Peyer's patch (tissue), 4 donors: ENCODE results near the gene COLEC11. TPM values are rescaled to one million over a fixed set of nuclear protein-coding genes. Genes with fewer than 3 reads are reported as not detected.
A peak's percentile ranks its signal among the peaks of the same experiment; 100 is the strongest.

Experiments
- DNase-seq, 3 donors: peaks; one replicate each; pipeline ENCODE4 v3.0.0-alpha.2; 2017 to 2019
- H3K27ac ChIP-seq, 4 donors: fragments of 200-600 bp; sonication (generic); one replicate each; pipeline ENCODE4 v1.5.1; 2016 to 2019
- H3K27me3 ChIP-seq, 2 donors: fragments of 200-600 bp; sonication (generic); one replicate each; pipeline ENCODE4 v1.5.1; 2019
- H3K36me3 ChIP-seq, 3 donors: fragments of 200-600 bp; sonication (generic); one replicate each; pipeline ENCODE4 v1.5.1; 2016 to 2019
- H3K4me1 ChIP-seq, 4 donors: fragments of 200-600 bp; sonication (generic); one replicate each; pipeline ENCODE4 v1.5.1; 2016 to 2019
- H3K4me3 ChIP-seq, 4 donors: fragments of 200-600 bp; sonication (generic); 1 replicate in 3 of 4; 2 replicates in 1 of 4; pipeline ENCODE4 v1.5.1; 2016 to 2019; ENCODE audit warnings: mild to moderate bottlenecking in 1 of 4
- H3K9me3 ChIP-seq, 4 donors: fragments of 200-600 bp; sonication (generic); one replicate each; pipeline ENCODE4 v1.5.1; 2016 to 2019; ENCODE audit warnings: mild to moderate bottlenecking in 1 of 4
- POLR2A ChIP-seq, 2 donors: fragments of 450-650 bp; IDR thresholded peaks; one replicate each; pipeline ENCODE4 v1.5.1; 2017; ENCODE audit warnings: antibody characterized with exemption in 2 of 2, mild to moderate bottlenecking in 2 of 2, moderate library complexity in 2 of 2
- total RNA-seq, 4 donors: library from RNA; depleted of rRNA; stranded (reverse); fragments of >200 nt; gene quantifications; one replicate each; pipeline ENCODE4 v1.1.0, GENCODE V29; 2016
- TF ChIP-seq, protein P1 (sequence below), 6 experiments: fragments of 450-650 bp in 4 of 6; fragments of 200-600 bp in 2 of 6; sonication (generic) in 1 of 6; IDR thresholded peaks; one replicate each; pipeline ENCODE4 v1.5.1; 2017 to 2019; ENCODE audit warnings: antibody characterized with exemption in 6 of 6, mild to moderate bottlenecking in 3 of 6, moderate library complexity in 1 of 6

COLEC11 gene
- 1 to 10 TPM in 2 of 4 donors, under 1 TPM in 1, not detected in 1; 0.70 to 5.8 (median 1.1) TPM for total RNA-seq

DNA sequence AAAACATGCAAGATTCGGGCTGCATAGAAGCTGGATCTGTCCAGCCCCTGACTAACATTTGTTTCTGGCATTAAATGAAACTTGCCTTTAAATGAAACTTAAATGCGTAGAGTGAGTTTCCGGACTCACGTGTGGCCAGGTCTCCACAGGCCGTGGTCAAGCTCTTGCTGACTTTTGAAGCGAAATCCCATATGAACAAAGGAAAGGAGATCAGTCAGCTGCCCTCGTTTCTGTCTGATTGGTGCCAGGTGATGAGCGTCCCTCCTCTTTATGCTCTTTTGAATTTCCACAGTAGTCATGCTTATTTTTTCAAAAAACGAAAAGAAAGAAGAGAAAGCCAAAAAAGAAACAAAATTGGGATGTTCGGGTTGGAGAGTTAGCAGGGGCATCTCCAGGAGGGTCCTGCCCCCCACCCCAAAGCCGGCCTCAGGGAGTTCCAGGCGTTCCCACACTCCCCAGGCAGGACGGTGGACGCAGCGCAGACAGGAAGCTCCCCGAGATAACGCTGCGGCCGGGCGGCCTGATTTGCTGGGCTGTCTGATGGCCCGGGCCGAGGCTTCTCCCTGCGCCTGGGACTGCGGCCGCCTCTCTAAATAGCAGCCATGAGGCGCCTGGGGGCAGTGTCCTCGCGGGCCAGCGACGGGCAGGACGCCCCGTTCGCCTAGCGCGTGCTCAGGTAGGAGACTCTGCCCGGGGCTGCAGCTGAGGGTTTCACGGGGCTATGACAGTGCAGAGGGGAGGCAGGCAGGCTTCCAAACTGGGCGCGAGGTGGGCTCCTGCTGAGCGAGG, at the start of gene COLEC11:
Gene COLEC11, plus strand, starts transcription at position 620 of the 789 bp plus-strand sequence. CDS start 9,229 bp downstream, outside the sequence.
- no peaks in the 10 kb centered on the region for H3K9me3 ChIP-seq
- no peak for TF ChIP-seq POLR2A (IDR thresholded peaks at IDR 0.05)
- no peaks in the 10 kb centered on the region for H3K4me1 ChIP-seq
- no peaks in the 10 kb centered on the region for H3K36me3 ChIP-seq
- no peak for DNase-seq
- H3K4me3 ChIP-seq = no peak within 1 kb of the TSS
- no peaks in the 10 kb centered on the region for H3K27me3 ChIP-seq
- no peak within 1 kb of the TSS for H3K27ac ChIP-seq

DNA sequence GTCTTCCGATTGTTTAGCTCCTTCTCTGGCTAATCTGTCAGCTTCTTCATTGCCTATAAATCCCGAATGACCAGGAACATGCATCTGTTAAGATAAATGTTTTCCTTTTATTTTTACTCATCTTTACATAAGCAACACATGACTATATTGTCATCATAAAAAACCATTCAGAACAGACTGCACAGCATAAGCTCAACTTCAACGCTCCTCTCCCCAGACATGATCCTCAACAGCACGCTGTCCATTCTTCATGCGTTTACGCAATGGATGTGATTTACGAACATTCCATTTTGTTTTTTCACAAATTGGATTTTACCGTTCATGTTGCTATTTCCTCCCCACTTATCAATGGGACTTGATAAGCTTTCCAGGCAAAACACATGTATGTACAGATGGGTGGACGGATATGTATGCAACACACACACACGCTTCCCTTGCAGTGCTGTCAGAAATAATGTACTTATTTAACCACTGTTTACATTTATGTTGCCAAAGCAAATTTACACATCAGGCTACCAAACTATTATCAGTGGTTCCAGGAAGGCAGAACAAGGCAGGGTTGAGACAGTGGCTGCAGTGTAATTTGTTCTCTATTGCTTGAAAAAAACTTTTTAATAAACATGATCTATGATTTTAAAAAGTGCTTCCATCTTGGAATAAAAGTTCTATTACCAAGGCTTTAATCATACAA, 49.0 kb upstream of the COLEC11 start:
- TF ChIP-seq, protein P1, sequence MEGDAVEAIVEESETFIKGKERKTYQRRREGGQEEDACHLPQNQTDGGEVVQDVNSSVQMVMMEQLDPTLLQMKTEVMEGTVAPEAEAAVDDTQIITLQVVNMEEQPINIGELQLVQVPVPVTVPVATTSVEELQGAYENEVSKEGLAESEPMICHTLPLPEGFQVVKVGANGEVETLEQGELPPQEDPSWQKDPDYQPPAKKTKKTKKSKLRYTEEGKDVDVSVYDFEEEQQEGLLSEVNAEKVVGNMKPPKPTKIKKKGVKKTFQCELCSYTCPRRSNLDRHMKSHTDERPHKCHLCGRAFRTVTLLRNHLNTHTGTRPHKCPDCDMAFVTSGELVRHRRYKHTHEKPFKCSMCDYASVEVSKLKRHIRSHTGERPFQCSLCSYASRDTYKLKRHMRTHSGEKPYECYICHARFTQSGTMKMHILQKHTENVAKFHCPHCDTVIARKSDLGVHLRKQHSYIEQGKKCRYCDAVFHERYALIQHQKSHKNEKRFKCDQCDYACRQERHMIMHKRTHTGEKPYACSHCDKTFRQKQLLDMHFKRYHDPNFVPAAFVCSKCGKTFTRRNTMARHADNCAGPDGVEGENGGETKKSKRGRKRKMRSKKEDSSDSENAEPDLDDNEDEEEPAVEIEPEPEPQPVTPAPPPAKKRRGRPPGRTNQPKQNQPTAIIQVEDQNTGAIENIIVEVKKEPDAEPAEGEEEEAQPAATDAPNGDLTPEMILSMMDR (IDR thresholded peaks at IDR 0.05) = no peak
- TF ChIP-seq POLR2A (IDR thresholded peaks at IDR 0.05) = no peak
- H3K27me3 ChIP-seq = no peaks in the 10 kb centered on the region
- no peak overlapping the region for H3K4me3 ChIP-seq
- no peaks in the 10 kb centered on the region for H3K4me1 ChIP-seq
- H3K27ac ChIP-seq = no peak overlapping the region
- peaks cover 0 to 99% (median 3%) of the 10 kb centered on the region in 3 donors for H3K36me3 ChIP-seq
- DNase-seq = no peak
- H3K9me3 ChIP-seq = no peaks in the 10 kb centered on the region

- Histone ChIP-seq H3K9me3 (no peaks in the 10 kb centered on the region), H3K27ac (no peak overlapping the region), H3K27me3 (no peaks in the 10 kb centered on the region), H3K4me1 (no peaks in the 10 kb centered on the region), H3K36me3 (peaks cover 0 to 98% (median 3%) of the 10 kb centered on the region in 3 donors), H3K4me3 (no peak overlapping the region)
- TF ChIP-seq, protein P1 (IDR thresholded peaks at IDR 0.05) = no peak
- TF ChIP-seq POLR2A (IDR thresholded peaks at IDR 0.05) = no peak
- DNase-seq = no peak
These were observed 47.0 kb upstream of the COLEC11 start for GRCh38 chr2:3547915-3548314.

DNA sequence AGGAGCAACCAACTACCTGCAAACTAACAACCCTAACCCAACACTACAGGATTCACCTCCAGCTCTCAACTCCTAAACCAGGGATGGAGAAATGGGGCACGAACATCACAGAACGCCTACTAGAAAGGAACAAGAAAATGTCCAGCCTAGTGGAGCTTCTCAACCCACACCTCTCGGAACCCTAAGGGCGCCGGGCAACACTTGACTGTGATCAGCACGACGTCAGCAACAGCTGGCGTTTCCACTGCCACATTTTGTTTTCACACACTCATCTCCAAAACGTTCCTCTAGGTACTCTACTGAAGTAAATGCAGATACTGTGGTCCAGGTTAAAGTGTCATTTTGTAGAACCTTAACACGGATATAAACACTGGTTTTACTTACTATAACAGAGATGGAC, 41.0 kb upstream of the COLEC11 start:
- DNase-seq = no peak
- peaks cover 0 to 70% (median 0%) of the 10 kb centered on the region in 3 donors for H3K36me3 ChIP-seq
- no peaks in the 10 kb centered on the region for H3K27me3 ChIP-seq
- TF ChIP-seq POLR2A (IDR thresholded peaks at IDR 0.05) = no peak
- TF ChIP-seq, protein P1 (IDR thresholded peaks at IDR 0.05) = no peak
- H3K4me3 ChIP-seq = no peak overlapping the region
- H3K4me1 ChIP-seq = peaks cover 0 to 14% (median 2%) of the 10 kb centered on the region in 4 donors
- H3K27ac ChIP-seq = no peak overlapping the region
- no peaks in the 10 kb centered on the region for H3K9me3 ChIP-seq

- no peaks in the 10 kb centered on the region for H3K9me3 ChIP-seq
- peak overlapping the region; percentile 84 to 99 (median 94) for H3K27ac ChIP-seq
- H3K36me3 ChIP-seq = peaks cover 0 to 34% (median 0%) of the 10 kb centered on the region in 3 donors
- peak overlapping the region; percentile 71 to 100 (median 90) for H3K4me3 ChIP-seq
- H3K27me3 ChIP-seq = no peaks in the 10 kb centered on the region
- no peak for DNase-seq
- peaks cover 0 to 18% (median 2%) of the 10 kb centered on the region in 4 donors for H3K4me1 ChIP-seq
- TF ChIP-seq, protein P1 (IDR thresholded peaks at IDR 0.05) = no peak
- TF ChIP-seq POLR2A (IDR thresholded peaks at IDR 0.05) = no peak
These were observed 37.2 kb upstream of the COLEC11 start for GRCh38 chr2:3557639-3558204.
